Measurements from ENCODE around the gene GAS5.

DNA sequence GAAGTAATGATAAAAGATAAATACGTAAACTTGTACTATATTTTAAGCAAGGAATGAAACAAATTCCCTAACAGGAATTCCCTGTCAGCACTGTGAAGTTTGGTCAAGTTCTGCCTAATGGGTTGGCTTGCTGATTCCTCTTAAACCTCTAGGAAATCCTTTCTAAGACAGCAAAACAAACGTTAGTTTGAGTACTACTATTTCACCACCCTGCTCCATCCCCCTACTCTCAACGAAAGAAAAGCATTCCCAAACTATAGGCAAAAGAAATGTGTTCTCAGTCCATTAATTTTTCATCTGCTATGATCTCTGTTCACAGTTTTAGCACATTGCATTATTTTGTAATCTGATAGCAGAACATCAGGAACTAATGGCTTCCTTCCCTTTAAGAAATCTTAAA is 33.2 kb upstream of the GAS5 start:
- TF ChIP-seq CTCF (conservative IDR thresholded peaks at IDR 0.05 in 1 of 2, IDR thresholded peaks at IDR 0.05 in 1 of 2; ENCODE audit: extremely low read depth in 1 of 2, insufficient read depth in 1 of 2, low read depth in 1 of 2, low read length in 2 of 2), result no peak
- no peak for TF ChIP-seq EZH2 (IDR thresholded peaks at IDR 0.05; ENCODE audit: borderline replicate concordance, low read length)
